CD14-positive monocyte (primary cell): ENCODE results near the gene TTLL13. TPM values are rescaled to one million over a fixed set of nuclear protein-coding genes. Genes with fewer than 3 reads are reported as not detected.

Experiments used
- DNase-seq, 3 donors: peaks; one replicate each; pipeline ENCODE4 v3.0.0-alpha.2; 2011 to 2022
- H2AFZ ChIP-seq: 2 replicates; pipeline ENCODE4 v1.6.0; 2012; ENCODE audit warnings: mild to moderate bottlenecking, low read depth, low read length, inconsistent platforms; ENCODE audit not compliant: insufficient read depth, poor library complexity, severe bottlenecking
- H3K27ac ChIP-seq, 2 donors: 1 replicate in 1 of 2; 2 replicates in 1 of 2; pipeline ENCODE4 v1.5.1; 2012 to 2013; ENCODE audit warnings: low read length in 2 of 2, control low read depth in 1 of 2, inconsistent platforms in 1 of 2, low read depth in 1 of 2, mild to moderate bottlenecking in 1 of 2
- H3K27me3 ChIP-seq, 2 donors: one replicate each; pipeline versions ENCODE4 v1.6.0 to v1.6.1; 2011 to 2013; ENCODE audit warnings: low read length in 2 of 2; ENCODE audit not compliant: control insufficient read depth in 2 of 2, insufficient read depth in 2 of 2
- H3K36me3 ChIP-seq, 2 donors: replicated peaks in 1 of 2; 1 replicate in 1 of 2; 2 replicates in 1 of 2; pipeline versions ENCODE4 v1.5.1 to v1.6.1; 2012 to 2013; ENCODE audit warnings: low read length in 2 of 2, control low read depth in 1 of 2, inconsistent platforms in 1 of 2, mild to moderate bottlenecking in 1 of 2; ENCODE audit not compliant: insufficient read depth in 2 of 2, control insufficient read depth in 1 of 2
- H3K4me1 ChIP-seq, 2 donors: 1 replicate in 1 of 2; 2 replicates in 1 of 2; pipeline versions ENCODE4 v1.5.1 to v1.6.1; 2012 to 2013; ENCODE audit warnings: low read length in 2 of 2, control low read depth in 1 of 2, inconsistent platforms in 1 of 2, mild to moderate bottlenecking in 1 of 2, moderate library complexity in 1 of 2; ENCODE audit not compliant: insufficient read depth in 2 of 2, control insufficient read depth in 1 of 2
- H3K4me2 ChIP-seq: replicated peaks from 2 replicates; pipeline ENCODE3; 2012; ENCODE audit warnings: low read length, moderate library complexity, mild to moderate bottlenecking; ENCODE audit not compliant: poor library complexity, severe bottlenecking; ENCODE audit errors: extremely low read depth
- H3K4me3 ChIP-seq, 3 experiments: fragments of 200-600 bp in 1 of 3; sonication (generic) in 1 of 3; replicated peaks in 1 of 3; 1 replicate in 2 of 3; 2 replicates in 1 of 3; pipeline ENCODE4 v1.5.1; 2011 to 2013; ENCODE audit warnings: low read length in 3 of 3, mild to moderate bottlenecking in 3 of 3, control low read depth in 2 of 3, low read depth in 2 of 3, inconsistent platforms in 1 of 3, moderate library complexity in 1 of 3
- H3K79me2 ChIP-seq: 2 replicates; pipeline ENCODE4 v1.6.0; 2012; ENCODE audit warnings: mild to moderate bottlenecking, control low read depth, inconsistent platforms, low read length, moderate library complexity; ENCODE audit not compliant: insufficient read depth
- H3K9ac ChIP-seq: 2 replicates; pipeline ENCODE4 v1.6.0; 2017; ENCODE audit warnings: low read length, mild to moderate bottlenecking; ENCODE audit not compliant: insufficient read depth, poor library complexity, severe bottlenecking
- H3K9me3 ChIP-seq, 2 donors: replicated peaks in 1 of 2; 1 replicate in 1 of 2; 2 replicates in 1 of 2; pipeline versions ENCODE4 v1.5.1 to v1.6.1; 2012 to 2013; ENCODE audit warnings: low read length in 2 of 2, control low read depth in 1 of 2; ENCODE audit not compliant: control insufficient read depth in 1 of 2, insufficient read depth in 1 of 2
- H4K20me1 ChIP-seq: 2 replicates; pipeline ENCODE4 v1.6.0; 2012; ENCODE audit warnings: mild to moderate bottlenecking, low read length, control low read depth, moderate library complexity; ENCODE audit not compliant: insufficient read depth
- H3K27ac Mint-ChIP-seq, 7 donors: one replicate each; pipeline ENCODE4 v1.8.0; 2020; ENCODE audit warnings: mild to moderate bottlenecking in 7 of 7, mixed read lengths in 7 of 7, moderate library complexity in 6 of 7, inconsistent platforms in 2 of 7
- H3K27me3 Mint-ChIP-seq, 3 donors: one replicate each; pipeline ENCODE4 v1.8.0; 2021 to 2022; ENCODE audit warnings: low read depth in 3 of 3, mild to moderate bottlenecking in 3 of 3, mixed read lengths in 3 of 3, moderate library complexity in 3 of 3, inconsistent platforms in 1 of 3
- H3K36me3 Mint-ChIP-seq, 2 donors: one replicate each; pipeline ENCODE4 v1.8.0; 2020; ENCODE audit warnings: mixed read lengths in 2 of 2, inconsistent platforms in 1 of 2, mild to moderate bottlenecking in 1 of 2
- H3K4me1 Mint-ChIP-seq: one replicate; pipeline ENCODE4 v1.8.0; 2020; ENCODE audit warnings: mild to moderate bottlenecking, mixed read lengths
- H3K4me3 Mint-ChIP-seq, 2 donors: one replicate each; pipeline ENCODE4 v1.8.0; 2020; ENCODE audit warnings: mild to moderate bottlenecking in 2 of 2, mixed read lengths in 2 of 2, moderate library complexity in 1 of 2
- H3K9me3 Mint-ChIP-seq, 7 donors: one replicate each; pipeline ENCODE4 v1.8.0; 2020 to 2022; ENCODE audit warnings: mixed read lengths in 7 of 7, mild to moderate bottlenecking in 6 of 7, moderate library complexity in 6 of 7, inconsistent platforms in 2 of 7
- WGBS: methylation state at CpG from one replicate; pipeline ENCODE4 v1.1.5; 2013; ENCODE audit warnings: missing lambda C conversion rate; ENCODE audit not compliant: insufficient coverage; 5-methylcytosine and 5-hydroxymethylcytosine counted together
- intact Hi-C, 2 donors: fragments of 100-400 bp; cut with micrococcal nuclease; formaldehyde crosslinking; loops; one replicate each; pipeline versions ENCODE4 v1.15.0 to v1.15.1; 2023
- polyA plus RNA-seq, 3 donors: library from polyadenylated mRNA; depleted of rRNA in 1 of 3; unstranded in 2 of 3; stranded (reverse) in 1 of 3; fragments of 300-500 nt in 2 of 3; fragments of >200 nt in 1 of 3; fragmentation: Illumina TruSeq in 2 of 3; gene quantifications; 1 replicate in 2 of 3; 2 replicates in 1 of 3; pipeline ENCODE4 v1.2.3, GENCODE V29; 2012 to 2021
- TF ChIP-seq, protein P1 (sequence below): fragments of 200-600 bp; IDR thresholded peaks from one replicate; pipeline ENCODE4 v1.8.0; 2022; ENCODE audit warnings: antibody characterized with exemption, mild to moderate bottlenecking

Gene TTLL13
- polyA plus RNA-seq, 3 donors: 0.08 to 0.13 TPM; not detected in 1

DNA sequence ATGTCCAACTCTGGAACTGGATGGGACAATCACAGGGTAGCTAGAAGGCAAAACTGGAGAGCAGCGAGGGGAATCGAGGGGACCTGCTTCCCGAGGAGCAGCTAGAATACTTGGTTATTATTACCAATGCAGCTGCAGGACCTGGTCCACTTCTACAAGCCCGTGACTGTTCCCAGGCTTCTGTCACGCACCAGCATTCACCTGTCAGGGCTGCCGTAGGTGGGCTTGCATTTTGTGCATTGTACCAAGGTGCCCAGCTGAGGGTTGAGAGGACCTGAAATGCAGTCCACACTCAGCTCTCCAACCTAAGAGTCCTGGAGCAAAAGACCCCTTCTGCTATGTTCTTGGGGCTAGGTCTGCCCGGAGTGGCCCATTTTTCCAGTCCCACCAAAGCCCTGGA lies 45.9 kb upstream of the TTLL13 start:
- no peak overlapping the region for H2AFZ ChIP-seq
- no peaks in the 10 kb centered on the region for H3K9me3 ChIP-seq
- Mint-ChIP-seq H3K27me3 (peaks cover 3 to 9% (median 6%) of the 10 kb centered on the region in 3 donors), H3K27ac (no peak overlapping the region), H3K4me1 (peaks cover 67% of the 10 kb centered on the region), H3K4me3 (no peak overlapping the region), H3K9me3 (peaks cover 0 to 2% (median 0%) of the 10 kb centered on the region in 7 donors), H3K36me3 (peaks cover 43 to 62% of the 10 kb centered on the region in 2 donors)
- H3K36me3 ChIP-seq: peaks cover 29 to 42% of the 10 kb centered on the region in 2 donors
- H3K9ac ChIP-seq: no peak overlapping the region
- peaks cover 99% of the 10 kb centered on the region for H4K20me1 ChIP-seq
- peaks cover 34 to 72% of the 10 kb centered on the region in 2 donors for H3K4me1 ChIP-seq
- no peak for DNase-seq
- no peak overlapping the region for H3K4me3 ChIP-seq
- H3K27me3 ChIP-seq: peaks cover 0 to 5% of the 10 kb centered on the region in 2 donors
- intact Hi-C loops: no loop called here
- H3K4me2 ChIP-seq: no peak overlapping the region
- H3K79me2 ChIP-seq: peaks cover 93% of the 10 kb centered on the region
- WGBS: 97% methylated on average over 5 of the region's 7 CpGs
- TF ChIP-seq, protein P1, sequence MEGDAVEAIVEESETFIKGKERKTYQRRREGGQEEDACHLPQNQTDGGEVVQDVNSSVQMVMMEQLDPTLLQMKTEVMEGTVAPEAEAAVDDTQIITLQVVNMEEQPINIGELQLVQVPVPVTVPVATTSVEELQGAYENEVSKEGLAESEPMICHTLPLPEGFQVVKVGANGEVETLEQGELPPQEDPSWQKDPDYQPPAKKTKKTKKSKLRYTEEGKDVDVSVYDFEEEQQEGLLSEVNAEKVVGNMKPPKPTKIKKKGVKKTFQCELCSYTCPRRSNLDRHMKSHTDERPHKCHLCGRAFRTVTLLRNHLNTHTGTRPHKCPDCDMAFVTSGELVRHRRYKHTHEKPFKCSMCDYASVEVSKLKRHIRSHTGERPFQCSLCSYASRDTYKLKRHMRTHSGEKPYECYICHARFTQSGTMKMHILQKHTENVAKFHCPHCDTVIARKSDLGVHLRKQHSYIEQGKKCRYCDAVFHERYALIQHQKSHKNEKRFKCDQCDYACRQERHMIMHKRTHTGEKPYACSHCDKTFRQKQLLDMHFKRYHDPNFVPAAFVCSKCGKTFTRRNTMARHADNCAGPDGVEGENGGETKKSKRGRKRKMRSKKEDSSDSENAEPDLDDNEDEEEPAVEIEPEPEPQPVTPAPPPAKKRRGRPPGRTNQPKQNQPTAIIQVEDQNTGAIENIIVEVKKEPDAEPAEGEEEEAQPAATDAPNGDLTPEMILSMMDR: no peak
- no peak overlapping the region for H3K27ac ChIP-seq

DNA sequence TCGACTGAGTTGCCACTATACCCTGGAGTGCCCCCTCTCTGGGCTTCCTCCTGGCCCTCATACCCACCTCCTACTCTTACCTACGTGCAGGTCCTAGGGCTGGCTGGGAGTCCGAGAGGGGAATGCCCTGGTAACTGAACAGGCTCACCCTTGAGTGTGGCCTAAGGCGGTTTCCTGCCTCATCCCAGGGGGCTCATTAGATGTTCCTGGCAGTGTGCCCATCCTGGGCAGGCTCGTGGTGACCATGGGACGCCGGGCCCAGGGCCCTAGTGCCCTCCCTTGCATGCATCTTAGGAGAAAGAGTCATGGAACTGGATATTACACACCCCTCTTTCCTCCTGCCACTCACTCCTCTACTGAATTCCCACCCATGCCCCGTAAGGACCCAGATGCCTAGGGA lies 45.4 kb upstream of the TTLL13 start:
- Histone ChIP-seq H3K4me2 (no peak overlapping the region), H2AFZ (no peak overlapping the region), H3K9ac (no peak overlapping the region), H3K27me3 (peaks cover 0 to 5% of the 10 kb centered on the region in 2 donors), H3K36me3 (peaks cover 29 to 47% of the 10 kb centered on the region in 2 donors), H4K20me1 (peaks cover 99% of the 10 kb centered on the region), H3K9me3 (no peaks in the 10 kb centered on the region), H3K79me2 (peaks cover 93% of the 10 kb centered on the region), H3K4me1 (peaks cover 34 to 72% of the 10 kb centered on the region in 2 donors), H3K27ac (no peak overlapping the region), H3K4me3 (no peak overlapping the region)
- H3K9me3 Mint-ChIP-seq: peaks cover 0 to 2% (median 0%) of the 10 kb centered on the region in 7 donors
- H3K36me3 Mint-ChIP-seq: peaks cover 45 to 63% of the 10 kb centered on the region in 2 donors
- H3K4me3 Mint-ChIP-seq: no peak overlapping the region
- intact Hi-C loops: no loop called here
- peaks cover 66% of the 10 kb centered on the region for H3K4me1 Mint-ChIP-seq
- 96% methylated on average over 6 of the region's 8 CpGs for WGBS
- H3K27ac Mint-ChIP-seq: no peak overlapping the region
- H3K27me3 Mint-ChIP-seq: peaks cover 3 to 9% (median 6%) of the 10 kb centered on the region in 3 donors
- no peak for DNase-seq
- TF ChIP-seq, protein P1: no peak
